GM06990 (cell line): ENCODE results near the gene UBE2Z.

ENCODE experiments used
- DNase-seq: peaks from one replicate; pipeline ENCODE4 v3.0.0-alpha.2; 2011; ENCODE audit not compliant: insufficient read length; ENCODE audit errors: extremely low read depth
- H3K27me3 ChIP-seq: replicated peaks from 2 replicates; pipeline ENCODE4 v1.6.0; 2011; ENCODE audit warnings: low read length; ENCODE audit not compliant: control insufficient read depth, insufficient read depth
- H3K36me3 ChIP-seq: 2 replicates; pipeline ENCODE4 v1.5.1; 2011; ENCODE audit warnings: low read length; ENCODE audit not compliant: control insufficient read depth, insufficient read depth
- H3K4me3 ChIP-seq: replicated peaks from 2 replicates; pipeline ENCODE4 v1.5.1; 2011; ENCODE audit warnings: low read depth, mild to moderate bottlenecking, control low read depth, low read length
- TF ChIP-seq, protein P1 (sequence below): IDR thresholded peaks from 2 replicates; pipeline ENCODE4 v1.5.1; 2011; ENCODE audit warnings: low read length, control low read depth, mild to moderate bottlenecking, inconsistent platforms; ENCODE audit not compliant: insufficient read depth, poor library complexity, severe bottlenecking

Gene UBE2Z

DNA sequence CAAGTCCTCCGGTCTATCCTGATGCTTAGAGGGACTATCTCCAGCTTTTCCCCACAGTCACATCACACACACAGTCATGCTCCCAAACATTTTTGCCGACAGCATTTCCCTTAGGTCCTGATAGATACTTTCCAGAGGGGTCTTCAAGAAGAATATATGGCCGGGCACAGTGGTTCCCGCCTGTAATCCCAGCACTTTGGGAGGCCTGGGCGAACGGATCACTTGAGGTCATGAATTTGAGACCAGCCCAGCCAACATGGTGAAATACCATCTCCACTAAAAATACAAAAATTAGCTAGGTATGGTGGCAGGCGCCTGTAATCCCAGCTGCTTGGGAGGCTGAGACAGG lies 64.5 kb downstream of the UBE2Z start:
- H3K27me3 ChIP-seq = no peaks in the 10 kb centered on the region; the same call in 1 of the 2 replicates

DNA sequence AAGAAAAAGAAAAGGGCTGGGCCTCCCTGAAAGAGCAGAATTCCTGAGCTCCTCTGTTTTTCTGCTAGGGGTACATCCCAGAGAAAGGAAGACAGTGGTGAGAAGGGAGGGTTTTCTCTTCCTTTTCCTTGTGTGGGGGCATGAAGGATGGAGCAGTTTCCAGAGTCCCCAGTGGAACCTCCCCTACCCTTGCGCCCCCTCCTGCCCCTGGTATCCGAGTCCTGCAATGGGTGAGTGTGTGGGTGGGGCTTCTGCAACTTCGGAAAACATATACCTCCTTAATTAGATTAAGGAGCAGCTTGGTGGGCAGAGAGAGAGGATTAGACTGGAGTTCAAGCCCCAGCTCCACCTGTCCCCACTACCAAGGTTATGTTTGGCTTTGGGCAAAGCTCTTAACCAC lies 65.6 kb downstream of the UBE2Z start:
- H3K27me3 ChIP-seq = no peaks in the 10 kb centered on the region; the same call in 1 of the 2 replicates
- H3K4me3 ChIP-seq = no peak overlapping the region
- TF ChIP-seq, protein P1, sequence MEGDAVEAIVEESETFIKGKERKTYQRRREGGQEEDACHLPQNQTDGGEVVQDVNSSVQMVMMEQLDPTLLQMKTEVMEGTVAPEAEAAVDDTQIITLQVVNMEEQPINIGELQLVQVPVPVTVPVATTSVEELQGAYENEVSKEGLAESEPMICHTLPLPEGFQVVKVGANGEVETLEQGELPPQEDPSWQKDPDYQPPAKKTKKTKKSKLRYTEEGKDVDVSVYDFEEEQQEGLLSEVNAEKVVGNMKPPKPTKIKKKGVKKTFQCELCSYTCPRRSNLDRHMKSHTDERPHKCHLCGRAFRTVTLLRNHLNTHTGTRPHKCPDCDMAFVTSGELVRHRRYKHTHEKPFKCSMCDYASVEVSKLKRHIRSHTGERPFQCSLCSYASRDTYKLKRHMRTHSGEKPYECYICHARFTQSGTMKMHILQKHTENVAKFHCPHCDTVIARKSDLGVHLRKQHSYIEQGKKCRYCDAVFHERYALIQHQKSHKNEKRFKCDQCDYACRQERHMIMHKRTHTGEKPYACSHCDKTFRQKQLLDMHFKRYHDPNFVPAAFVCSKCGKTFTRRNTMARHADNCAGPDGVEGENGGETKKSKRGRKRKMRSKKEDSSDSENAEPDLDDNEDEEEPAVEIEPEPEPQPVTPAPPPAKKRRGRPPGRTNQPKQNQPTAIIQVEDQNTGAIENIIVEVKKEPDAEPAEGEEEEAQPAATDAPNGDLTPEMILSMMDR = no peak
- no peaks in the 10 kb centered on the region for H3K36me3 ChIP-seq
- no peak for DNase-seq

More for the DNA sequence above, 64.5 kb downstream of the UBE2Z start:
- Histone ChIP-seq H3K36me3 (no peaks in the 10 kb centered on the region), H3K4me3 (no peak overlapping the region)
- TF ChIP-seq, protein P1 = no peak
- DNase-seq = no peak
